Measurements from ENCODE around the gene TTYH2.

TTYH2 gene

DNA sequence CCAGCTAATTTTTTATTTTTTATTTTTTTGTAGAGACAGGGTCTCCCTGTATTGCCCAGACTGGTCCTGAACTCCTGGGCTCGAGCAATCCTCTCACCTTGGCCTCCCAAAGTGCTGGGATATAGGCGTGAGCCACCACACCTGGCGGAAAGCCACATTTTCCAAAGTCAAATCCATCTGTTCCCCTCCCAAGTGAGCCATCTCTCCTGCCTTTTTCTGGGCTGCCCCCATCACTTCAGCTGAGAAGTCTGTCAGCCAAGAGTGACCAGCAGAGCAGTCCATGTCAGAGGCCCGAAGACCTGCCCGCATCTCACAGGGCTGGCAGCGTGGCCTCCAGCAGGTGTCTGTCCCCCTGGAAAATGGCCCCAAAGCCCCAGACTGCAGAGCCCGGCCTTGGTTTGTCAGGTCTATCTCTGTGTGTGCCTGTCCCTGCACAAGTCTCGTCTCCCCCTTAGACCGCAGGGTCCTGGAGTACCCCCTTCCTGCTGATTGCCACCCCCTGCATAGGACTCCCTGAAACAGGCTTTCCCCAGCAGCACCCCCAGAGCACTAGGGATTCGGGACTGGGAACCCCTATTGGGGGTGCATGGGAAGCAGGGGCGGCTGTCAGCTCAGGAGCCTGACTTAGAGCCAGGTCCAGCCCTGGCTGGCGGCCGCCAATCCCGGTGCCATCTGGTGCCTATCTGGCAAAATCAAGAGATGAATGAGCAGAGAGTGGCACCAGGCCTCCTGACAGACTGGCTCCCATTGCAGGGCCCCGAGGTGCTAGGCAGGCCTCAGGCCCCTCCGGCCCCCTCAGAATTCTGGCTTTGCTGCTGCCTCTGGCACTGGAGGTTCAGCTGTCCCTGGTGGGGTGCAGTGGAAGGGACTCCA lies 7.8 kb downstream of the TTYH2 start:
- no peaks in the 10 kb centered on the region for H3K79me2 ChIP-seq (ENCODE audit: insufficient read depth, low read length)
- no peak overlapping the region for H3K27ac ChIP-seq (ENCODE audit: low read depth, low read length)
- H3K9ac ChIP-seq (ENCODE audit: low read length): no peak overlapping the region
- H3K9me3 ChIP-seq (ENCODE audit: insufficient read depth, low read length): no peaks in the 10 kb centered on the region
- no peaks in the 10 kb centered on the region for H3K27me3 ChIP-seq (ENCODE audit: low read length)
- no peak overlapping the region for H3K4me3 ChIP-seq (ENCODE audit: insufficient read depth, low read length, poor library complexity, severe bottlenecking)
- no peaks in the 10 kb centered on the region for H3F3A ChIP-seq (ENCODE audit: insufficient read depth)
- no peaks in the 10 kb centered on the region for H3K36me3 ChIP-seq (ENCODE audit: low read length)
- H3K9me2 ChIP-seq (replicated peaks; ENCODE audit: insufficient read depth, low read length): no peaks in the 10 kb centered on the region
- no peaks in the 10 kb centered on the region for H4K20me1 ChIP-seq (ENCODE audit: low read depth, low read length)
- no peak overlapping the region for H3K4me2 ChIP-seq (ENCODE audit: low read depth, low read length, poor library complexity, severe bottlenecking)
- no peak overlapping the region for H2AFZ ChIP-seq (ENCODE audit: low read depth, low read length, severe bottlenecking)
- TF ChIP-seq, protein P1, sequence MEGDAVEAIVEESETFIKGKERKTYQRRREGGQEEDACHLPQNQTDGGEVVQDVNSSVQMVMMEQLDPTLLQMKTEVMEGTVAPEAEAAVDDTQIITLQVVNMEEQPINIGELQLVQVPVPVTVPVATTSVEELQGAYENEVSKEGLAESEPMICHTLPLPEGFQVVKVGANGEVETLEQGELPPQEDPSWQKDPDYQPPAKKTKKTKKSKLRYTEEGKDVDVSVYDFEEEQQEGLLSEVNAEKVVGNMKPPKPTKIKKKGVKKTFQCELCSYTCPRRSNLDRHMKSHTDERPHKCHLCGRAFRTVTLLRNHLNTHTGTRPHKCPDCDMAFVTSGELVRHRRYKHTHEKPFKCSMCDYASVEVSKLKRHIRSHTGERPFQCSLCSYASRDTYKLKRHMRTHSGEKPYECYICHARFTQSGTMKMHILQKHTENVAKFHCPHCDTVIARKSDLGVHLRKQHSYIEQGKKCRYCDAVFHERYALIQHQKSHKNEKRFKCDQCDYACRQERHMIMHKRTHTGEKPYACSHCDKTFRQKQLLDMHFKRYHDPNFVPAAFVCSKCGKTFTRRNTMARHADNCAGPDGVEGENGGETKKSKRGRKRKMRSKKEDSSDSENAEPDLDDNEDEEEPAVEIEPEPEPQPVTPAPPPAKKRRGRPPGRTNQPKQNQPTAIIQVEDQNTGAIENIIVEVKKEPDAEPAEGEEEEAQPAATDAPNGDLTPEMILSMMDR (IDR thresholded peaks at IDR 0.05; ENCODE audit: insufficient read depth, low read length, poor library complexity, severe bottlenecking): no peak
- TF ChIP-seq EZH2phosphoT487 (conservative IDR thresholded peaks at IDR 0.05; ENCODE audit: low read length): no peak

- Histone ChIP-seq H3K4me3 (ENCODE audit: insufficient read depth, low read length, poor library complexity, severe bottlenecking) (no peak overlapping the region), H4K20me1 (ENCODE audit: low read depth, low read length) (no peaks in the 10 kb centered on the region), H3K4me2 (ENCODE audit: low read depth, low read length, poor library complexity, severe bottlenecking) (no peak overlapping the region), H3K9ac (ENCODE audit: low read length) (no peak overlapping the region), H3F3A (ENCODE audit: insufficient read depth) (no peaks in the 10 kb centered on the region), H2AFZ (ENCODE audit: low read depth, low read length, severe bottlenecking) (no peak overlapping the region), H3K27ac (ENCODE audit: low read depth, low read length) (no peak overlapping the region), H3K9me2 (replicated peaks; ENCODE audit: insufficient read depth, low read length) (no peaks in the 10 kb centered on the region), H3K9me3 (ENCODE audit: insufficient read depth, low read length) (no peaks in the 10 kb centered on the region), H3K36me3 (ENCODE audit: low read length) (no peaks in the 10 kb centered on the region), H3K79me2 (ENCODE audit: insufficient read depth, low read length) (no peaks in the 10 kb centered on the region), H3K27me3 (ENCODE audit: low read length) (no peaks in the 10 kb centered on the region)
- TF ChIP-seq EZH2phosphoT487 (conservative IDR thresholded peaks at IDR 0.05; ENCODE audit: low read length): no peak
- TF ChIP-seq, protein P1 (IDR thresholded peaks at IDR 0.05; ENCODE audit: insufficient read depth, low read length, poor library complexity, severe bottlenecking): no peak
These were observed 9.0 kb downstream of the TTYH2 start for GRCh38 chr17:74222399-74222798.

- Histone ChIP-seq H3K9ac (ENCODE audit: low read length) (no peak overlapping the region), H3F3A (ENCODE audit: insufficient read depth) (no peaks in the 10 kb centered on the region), H3K27ac (ENCODE audit: low read depth, low read length) (no peak overlapping the region), H3K9me2 (replicated peaks; ENCODE audit: insufficient read depth, low read length) (no peaks in the 10 kb centered on the region), H3K4me2 (ENCODE audit: low read depth, low read length, poor library complexity, severe bottlenecking) (no peak overlapping the region), H3K27me3 (ENCODE audit: low read length) (no peaks in the 10 kb centered on the region), H3K79me2 (ENCODE audit: insufficient read depth, low read length) (no peaks in the 10 kb centered on the region), H2AFZ (ENCODE audit: low read depth, low read length, severe bottlenecking) (no peak overlapping the region), H3K36me3 (ENCODE audit: low read length) (no peaks in the 10 kb centered on the region), H4K20me1 (ENCODE audit: low read depth, low read length) (no peaks in the 10 kb centered on the region), H3K4me3 (ENCODE audit: insufficient read depth, low read length, poor library complexity, severe bottlenecking) (no peak overlapping the region), H3K9me3 (ENCODE audit: insufficient read depth, low read length) (no peaks in the 10 kb centered on the region)
- TF ChIP-seq EZH2phosphoT487 (conservative IDR thresholded peaks at IDR 0.05; ENCODE audit: low read length): no peak
- TF ChIP-seq, protein P1 (IDR thresholded peaks at IDR 0.05; ENCODE audit: insufficient read depth, low read length, poor library complexity, severe bottlenecking): no peak
These were observed 10.5 kb downstream of the TTYH2 start for GRCh38 chr17:74223901-74224300.
